Esophagus mucosa (tissue), 1 donor: ENCODE data around the gene XXYLT1. TPM values are rescaled to one million over a fixed set of nuclear protein-coding genes. Genes with fewer than 3 reads are reported as not detected.
"Not testable (repeated sequence)": the region's sequence is repeated elsewhere in the genome, so short reads cannot be mapped to it uniquely, and the experiment has no call there.

ENCODE experiments used
- ATAC-seq: fragments of 200-7000 bp; cut with Tn5 transposase; one replicate; pipeline ENCODE4 v1.9.1; 2020
- total RNA-seq: library from RNA; stranded (reverse); gene quantifications from one replicate; pipeline ENCODE4 v1.2.4, GENCODE V29; 2023
- donor health status: DM: yes; HTN: yes; CAD: no.

XXYLT1 gene
- total RNA-seq, 1 donor from 2014 or later = 12.7 TPM

- ATAC-seq = peak; percentile 6
These were observed 230.9 kb downstream of the XXYLT1 start for GRCh38 chr3:195040094-195040493.

- no peak for ATAC-seq
These were observed 231.6 kb downstream of the XXYLT1 start for GRCh38 chr3:195039180-195039843.

DNA sequence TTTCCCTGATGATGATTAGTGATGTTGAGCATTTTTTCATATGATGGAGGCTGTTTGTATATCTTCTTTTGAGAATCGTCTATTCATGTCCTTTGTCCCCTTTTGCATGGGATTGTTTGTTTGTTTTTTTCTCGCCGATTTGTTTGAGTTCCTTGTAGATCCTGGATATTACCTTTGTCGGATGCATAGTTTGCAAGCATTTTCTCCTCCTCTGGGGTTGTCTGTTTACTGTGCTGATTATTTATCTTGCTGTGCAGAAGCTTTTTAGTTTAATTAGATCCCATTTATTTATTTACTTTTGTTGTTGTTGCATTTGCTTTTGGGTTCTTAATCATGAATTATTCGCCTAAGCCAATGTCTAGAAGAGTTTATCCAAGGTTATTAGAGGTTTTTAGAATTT is 232.8 kb downstream of the XXYLT1 start:
- no peak for ATAC-seq

- not testable (repeated sequence) for ATAC-seq
These were observed 233.4 kb downstream of the XXYLT1 start for GRCh38 chr3:195037586-195037985.

DNA sequence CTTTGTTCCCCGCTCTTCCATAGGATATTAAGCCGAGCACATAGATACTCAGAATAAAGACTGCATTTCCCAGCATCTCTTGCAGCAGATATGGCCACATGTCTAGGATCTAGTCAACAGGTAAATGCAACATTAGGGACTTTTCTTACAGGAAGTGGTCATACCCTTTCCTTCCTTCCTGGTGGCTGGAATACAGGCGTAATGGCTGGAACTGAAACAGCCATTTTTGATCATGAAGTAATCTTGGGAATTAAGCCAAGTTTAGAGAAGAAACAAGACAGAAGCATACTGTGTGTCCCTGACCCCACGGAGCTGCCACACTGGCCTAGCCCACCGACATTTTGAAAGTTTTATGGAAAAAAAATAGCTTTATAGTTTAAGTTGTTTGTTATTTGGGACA is 234.0 kb downstream of the XXYLT1 start:
- no peak for ATAC-seq

DNA sequence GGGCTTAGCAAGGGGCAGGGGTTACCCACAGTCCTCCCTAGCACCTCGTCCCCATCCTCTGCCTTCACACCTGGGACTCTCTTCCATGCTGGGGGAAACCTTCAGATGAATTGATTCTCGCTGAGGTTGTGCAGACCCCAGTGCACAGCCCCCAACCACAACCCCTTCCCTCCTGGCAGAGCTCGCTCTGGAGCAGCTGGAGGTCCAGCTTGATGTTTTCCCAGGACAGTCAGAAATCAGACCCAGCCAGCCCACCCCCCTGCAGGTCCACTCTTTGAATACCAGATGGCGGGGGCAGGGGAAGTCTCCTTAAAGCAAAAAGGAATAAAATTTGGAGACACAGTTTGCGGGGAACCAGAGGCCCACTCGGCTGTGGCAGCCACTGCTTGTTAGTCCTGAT is 234.4 kb downstream of the XXYLT1 start:
- ATAC-seq = no peak

DNA sequence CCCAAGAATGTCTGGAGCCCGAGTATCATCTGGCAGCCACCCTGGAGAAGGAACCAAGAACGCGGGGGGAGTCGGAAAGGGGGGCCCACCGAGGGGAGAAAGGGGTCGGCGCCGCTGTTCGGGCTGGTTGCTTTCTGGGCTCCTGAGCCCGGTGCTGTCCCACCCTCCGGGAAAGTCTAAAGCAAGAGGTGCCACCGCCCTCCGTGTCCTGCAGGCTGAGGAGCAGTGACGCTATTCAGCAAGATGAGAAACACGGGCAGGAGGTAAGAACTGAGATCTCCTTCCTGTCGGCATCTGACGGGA is 234.8 kb downstream of the XXYLT1 start:
- ATAC-seq = no peak

DNA sequence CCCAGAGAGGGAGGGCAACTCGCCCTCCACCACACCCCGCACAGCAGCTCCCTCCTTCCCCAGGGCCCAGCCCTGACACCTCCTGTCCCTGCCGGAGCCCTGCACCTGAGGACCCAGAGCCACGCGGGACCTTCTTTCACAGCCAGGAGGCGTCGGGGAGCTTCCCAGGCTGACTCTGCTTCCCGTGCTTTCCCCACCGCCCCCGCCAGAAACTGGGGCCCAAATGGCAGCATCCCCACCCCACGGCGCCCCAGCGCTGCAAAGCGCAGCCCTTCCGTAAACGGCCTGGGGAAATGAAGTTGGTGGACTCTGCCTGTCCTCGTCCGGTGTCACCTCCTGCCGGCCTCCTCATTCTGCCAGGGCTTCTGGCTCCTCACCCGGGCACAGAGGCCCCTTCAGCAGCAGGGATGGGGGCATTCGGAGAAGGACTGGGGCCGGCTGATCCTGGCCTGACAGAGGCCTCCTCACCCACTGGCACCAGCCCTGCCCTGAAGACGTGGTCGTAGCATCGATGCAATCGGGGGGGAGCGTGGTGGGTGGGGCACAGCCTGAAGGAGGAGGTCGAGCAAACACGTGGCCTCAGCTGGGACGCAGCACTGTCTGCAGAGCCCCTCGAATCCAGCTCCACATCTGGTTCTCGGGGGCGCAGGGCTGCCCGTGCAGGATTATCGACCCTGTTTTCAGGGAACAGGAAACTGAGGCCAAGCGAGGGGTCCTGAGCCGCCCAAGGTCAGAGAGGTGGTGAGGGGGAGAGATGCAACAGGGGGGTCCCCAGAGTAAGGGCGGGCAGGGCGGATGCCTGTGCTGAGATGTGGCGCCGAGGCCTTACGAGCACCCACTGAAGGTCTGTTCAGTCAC is 235.4 kb downstream of the XXYLT1 start:
- ATAC-seq = no peak

DNA sequence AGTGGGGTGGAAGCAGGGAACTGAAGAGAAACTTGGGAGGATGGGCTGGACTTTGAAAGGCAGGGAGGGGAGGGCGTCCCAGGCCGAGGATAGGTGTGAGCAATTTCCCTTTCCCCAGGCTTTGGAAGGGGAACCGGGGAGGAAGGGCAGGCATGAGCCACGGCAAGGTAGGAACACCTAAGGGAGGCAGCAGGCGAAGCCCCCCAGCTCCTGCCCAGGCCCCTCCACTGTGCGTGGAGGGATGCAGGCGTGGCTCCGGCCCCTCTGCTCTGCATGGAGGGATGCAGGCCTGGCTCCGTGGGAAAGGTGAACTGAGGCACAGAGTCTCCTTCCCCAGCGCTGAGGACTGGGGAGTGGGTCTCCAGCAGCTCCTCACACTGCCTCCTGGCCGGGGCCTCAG is 236.4 kb downstream of the XXYLT1 start:
- no peak for ATAC-seq

DNA sequence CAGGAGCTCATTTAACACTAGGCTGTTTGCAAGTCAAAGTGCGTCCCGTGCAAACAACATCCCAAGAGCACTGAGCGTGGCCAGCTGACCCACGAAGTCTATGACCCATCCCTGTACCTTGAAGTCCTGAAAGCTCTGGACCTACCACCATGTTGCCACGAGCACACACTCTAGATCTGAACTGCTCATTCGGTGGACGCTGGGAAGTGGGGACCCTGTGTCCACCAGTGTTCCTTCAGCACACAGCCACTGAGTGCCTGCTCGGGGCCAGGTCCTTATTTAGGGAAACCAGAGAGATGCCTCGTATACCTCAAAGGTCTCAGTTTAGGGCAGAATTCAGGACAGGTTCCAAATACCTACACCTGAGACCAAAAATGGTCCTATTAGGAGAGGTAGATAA is 236.9 kb downstream of the XXYLT1 start:
- ATAC-seq = no peak

DNA sequence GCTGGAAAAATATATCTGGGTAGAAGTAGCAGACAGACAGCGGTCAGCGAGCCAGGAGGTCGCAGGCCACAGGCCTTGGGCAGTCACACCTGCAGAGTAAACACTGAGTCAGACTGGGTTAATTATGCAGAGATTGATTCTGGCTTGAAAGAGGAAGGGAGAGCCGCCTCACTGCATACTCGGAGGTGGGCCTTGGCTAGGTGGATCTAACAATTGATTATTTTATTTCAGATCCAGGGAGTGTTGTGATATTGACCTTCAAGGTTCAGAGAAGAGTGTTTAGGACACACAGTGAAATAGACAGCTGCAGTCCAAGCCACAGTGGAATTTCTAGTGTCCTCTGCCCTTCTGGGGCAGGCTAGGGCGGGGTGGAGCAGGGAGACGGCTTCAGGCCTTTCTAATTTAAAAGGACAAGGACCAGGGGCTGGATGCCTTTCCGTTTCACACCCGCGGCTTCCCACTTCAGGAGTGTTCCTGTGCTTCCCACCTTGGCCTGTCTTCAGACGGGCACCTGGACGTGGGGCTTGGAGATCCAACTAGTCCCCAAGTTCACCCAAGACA is 237.3 kb downstream of the XXYLT1 start:
- peak; percentile 59 for ATAC-seq

DNA sequence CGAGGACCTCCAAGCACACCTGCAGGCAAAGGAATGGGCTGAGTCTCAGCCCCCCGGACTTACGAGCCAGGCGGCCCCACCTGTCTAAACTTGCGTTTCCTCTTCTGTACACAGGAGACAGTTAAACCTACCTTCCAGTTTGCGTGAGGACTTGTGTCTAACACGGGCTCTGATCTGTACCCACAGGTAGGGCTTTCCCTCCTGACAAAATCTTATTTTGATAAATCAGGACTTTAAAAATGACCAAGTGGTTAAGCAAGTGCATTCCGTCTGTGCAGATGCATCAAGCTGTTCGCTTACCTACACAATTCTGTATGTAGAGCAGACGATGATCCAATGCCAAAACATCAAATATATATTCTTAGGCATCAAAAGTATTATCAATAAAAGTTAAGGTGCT is 238.0 kb downstream of the XXYLT1 start:
- ATAC-seq = no peak

DNA sequence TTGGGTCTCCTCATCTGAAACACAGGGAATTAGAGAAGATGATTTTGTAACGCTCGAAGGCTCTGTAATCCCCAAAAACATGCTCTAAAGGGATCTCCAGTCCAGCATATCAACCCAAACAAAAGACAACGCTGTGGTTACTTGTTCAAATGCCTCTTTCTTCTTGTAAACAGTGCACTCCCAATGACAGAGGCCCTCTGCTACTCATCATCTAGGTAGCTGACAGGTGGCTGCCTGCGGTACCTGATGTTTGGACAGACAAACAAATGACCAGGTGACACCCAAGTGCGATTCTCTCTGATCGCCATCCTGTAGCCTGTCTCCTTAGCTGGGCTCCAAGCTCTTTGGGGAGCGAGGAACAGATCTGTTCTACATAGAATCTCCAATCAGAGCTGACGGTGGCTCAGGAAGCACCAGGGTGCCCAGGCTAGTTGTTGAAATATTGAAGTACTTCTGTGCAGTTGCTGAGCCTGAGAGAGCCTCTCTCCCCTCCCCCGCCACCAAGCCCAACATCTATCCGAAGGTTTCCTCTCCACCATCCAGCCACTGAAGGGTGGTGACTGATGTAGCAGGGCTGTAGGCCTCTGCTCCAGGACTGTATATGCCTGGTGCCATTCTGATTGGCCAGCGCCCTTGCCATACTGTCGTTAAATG is 238.7 kb downstream of the XXYLT1 start:
- no peak for ATAC-seq

GRCh38 chr3:195031574-195032003 is 239.4 kb downstream of the XXYLT1 start:
- no peak for ATAC-seq

DNA sequence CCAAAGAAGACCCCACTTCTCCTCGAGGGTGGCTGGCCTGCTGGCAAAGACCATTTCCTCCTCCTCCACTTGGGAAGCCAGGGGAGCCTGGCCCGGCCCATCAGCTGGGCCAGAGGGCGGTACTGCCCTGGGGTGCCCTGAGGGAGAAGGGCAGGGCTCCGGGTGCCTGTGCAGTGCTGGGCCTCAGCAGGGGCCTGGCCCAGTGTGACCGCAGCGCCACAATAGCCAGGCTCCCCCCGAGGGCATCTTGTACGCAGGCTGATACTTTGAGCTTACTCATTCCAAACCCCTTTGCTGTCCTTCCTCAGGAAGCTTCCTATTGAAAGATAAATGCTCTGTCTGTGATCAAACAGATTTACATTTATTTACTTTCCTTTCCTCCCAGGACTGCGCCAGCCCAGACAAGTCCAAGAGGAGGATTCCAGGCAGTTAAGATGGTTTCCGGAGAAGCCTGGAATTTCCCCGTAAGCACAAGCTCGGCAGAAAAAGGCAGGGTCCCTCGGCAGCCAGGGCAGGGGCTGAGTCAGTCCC is 240.1 kb downstream of the XXYLT1 start:
- peak; percentile 83 for ATAC-seq

DNA sequence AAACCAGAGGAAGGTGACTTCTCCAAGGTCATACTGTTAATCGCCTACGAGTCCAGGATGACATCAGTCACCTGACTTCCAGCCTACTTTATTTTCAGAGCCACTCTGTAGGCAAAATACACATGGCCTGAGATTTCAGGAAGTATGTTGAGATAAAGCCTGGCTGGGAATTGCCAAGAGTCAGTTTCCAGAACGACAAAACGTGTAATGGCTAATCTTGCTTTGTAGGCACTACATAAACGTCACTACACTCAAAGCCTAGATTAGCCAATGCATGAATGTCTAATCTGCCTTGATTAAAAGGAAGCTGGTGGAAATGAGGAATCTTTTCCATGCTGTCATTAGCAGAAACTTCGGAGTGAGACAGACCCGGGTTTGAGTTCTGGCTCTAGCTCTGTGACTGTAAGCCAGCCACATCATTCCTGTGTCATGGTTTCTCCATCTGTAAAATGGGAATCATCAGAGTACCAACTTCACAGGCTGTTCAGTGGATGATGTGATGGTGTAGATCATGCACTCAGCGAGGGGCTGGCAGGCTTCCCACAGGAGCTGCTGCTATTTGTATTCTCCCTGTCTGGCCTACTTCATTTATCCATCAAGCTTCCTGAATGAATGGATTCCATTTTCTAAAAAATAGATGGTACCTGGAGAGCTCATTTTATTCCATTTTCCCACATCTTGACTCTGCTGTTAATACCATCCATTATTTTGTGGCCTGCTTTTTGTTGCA is 241.9 kb downstream of the XXYLT1 start:
- no peak for ATAC-seq

DNA sequence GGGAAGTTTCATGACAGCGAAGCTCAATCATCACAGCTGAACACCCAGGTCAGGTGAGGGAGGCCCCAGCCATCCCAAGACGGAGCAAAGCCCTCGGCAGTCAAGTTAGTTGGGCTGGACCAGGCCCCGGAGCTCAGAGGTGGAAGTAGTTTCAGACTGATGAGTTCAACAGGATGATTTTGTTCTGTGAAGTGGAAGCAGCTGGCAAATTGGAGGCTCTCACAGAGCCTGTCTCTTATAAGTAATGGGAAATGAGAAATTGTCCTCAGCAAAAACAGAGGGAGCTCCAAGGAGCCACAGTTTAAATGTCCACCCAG is 245.1 kb downstream of the XXYLT1 start:
- ATAC-seq = peak; percentile 35

- no peak for ATAC-seq
These were observed 245.7 kb downstream of the XXYLT1 start for GRCh38 chr3:195025056-195025883.

DNA sequence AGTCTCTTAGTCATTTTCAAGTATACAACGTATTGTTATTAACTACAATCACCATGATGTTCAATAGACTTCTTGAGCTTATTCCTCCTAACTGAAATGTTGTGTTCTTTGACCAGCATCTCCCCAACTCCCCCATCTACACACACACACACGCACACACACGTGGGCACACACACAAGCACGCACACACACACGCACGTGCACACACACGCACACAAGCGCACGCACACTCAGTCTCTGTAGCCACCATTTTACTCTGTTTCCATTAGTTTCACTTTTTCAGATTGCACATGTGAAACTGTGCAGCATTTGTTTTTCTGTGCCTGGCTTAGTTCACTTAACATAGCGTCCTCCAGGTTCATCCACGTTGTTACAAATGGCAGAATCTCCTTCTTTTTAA is 247.0 kb downstream of the XXYLT1 start:
- ATAC-seq = no peak

- ATAC-seq = no peak
These were observed 247.4 kb downstream of the XXYLT1 start for GRCh38 chr3:195023576-195023975.

- no peak for ATAC-seq
These were observed 249.3 kb downstream of the XXYLT1 start for GRCh38 chr3:195021692-195022091.

- ATAC-seq = peak; percentile 60
These were observed 250.0 kb downstream of the XXYLT1 start for GRCh38 chr3:195020921-195021320.
